HT1080 (cell line): ENCODE results near the gene POLE. TPM values are rescaled to one million over a fixed set of nuclear protein-coding genes. Genes with fewer than 3 reads are reported as not detected.

Experiments
- DNase-seq: peaks from one replicate; pipeline ENCODE4 v3.0.0-alpha.2; 2015; ENCODE audit warnings: low read depth
- total RNA-seq: library from RNA; depleted of rRNA; stranded (reverse); fragments of >200 nt; shearing (Covaris generic); gene quantifications from 2 replicates; pipeline ENCODE4 v1.2.3, GENCODE V29; 2014

POLE gene
- total RNA-seq, 1 experiment from 2014 or later, result 35.5 TPM

DNA sequence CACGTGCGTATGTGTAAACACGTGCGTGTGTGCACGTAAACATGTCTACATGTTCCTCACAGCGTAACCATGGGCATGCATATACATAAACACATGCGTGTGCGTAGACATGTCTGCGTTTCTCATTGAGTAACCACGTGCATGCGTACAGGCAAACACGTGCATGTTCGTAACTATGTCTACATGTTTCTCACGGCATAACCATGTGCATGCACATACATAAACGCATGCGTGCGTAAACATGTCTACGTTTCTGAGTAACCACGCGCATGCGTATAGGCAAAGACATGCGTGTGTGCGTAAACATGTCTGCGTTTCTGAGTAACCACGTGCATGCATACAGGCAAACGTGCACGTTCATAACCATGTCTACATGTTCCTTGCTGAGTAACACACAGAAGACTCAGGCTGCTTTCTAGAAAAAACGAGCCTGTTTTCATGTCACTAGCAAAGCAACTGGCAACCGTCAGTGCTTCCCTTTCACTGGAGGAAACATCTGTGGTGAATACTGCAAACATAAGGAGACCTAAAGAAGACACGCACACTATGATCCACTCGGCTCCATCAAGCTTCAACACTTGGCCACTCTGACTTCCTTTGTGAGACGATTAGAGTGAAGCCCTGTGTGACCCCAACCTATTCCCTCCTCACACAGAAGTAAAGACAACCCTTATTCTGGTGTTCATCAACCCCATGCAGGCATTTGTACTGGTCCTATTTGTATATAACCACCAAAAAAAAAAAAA is 28.8 kb downstream of the POLE start:
- no peak for DNase-seq

DNA sequence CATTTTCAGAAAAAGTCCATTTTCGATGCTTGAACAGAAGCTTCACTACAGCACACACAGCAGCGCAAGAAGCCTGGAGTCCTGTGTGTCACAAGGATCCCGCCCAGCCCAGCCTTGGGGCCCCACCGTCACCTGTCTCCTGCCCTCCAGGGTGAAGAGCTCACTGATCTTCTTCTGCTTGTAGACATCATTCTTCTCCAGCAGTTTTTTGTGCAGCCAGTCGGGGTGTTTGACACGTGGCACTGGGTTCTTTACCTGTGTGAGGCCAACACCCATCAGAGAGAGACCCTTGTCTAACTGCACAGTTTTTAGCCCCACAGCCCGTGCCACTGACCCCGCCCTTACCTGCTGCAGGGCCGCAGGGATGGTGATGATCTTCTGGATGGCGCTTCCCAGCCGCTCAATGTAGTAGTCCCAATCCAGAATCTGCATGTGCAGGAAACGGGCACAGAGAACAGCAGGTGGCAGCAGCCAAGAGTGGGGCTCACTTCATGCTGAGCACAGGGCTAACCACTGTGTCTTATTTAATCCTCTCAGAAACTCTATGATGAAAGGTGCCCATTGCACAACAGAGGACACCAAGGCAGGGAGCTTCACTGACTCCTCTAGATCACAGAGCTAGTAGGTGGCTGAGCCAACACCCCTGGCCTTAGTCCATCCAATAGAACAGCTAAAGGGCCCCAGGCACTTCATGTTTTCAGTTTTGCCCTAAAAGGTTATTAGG is 30.0 kb downstream of the POLE start:
- no peak for DNase-seq

DNA sequence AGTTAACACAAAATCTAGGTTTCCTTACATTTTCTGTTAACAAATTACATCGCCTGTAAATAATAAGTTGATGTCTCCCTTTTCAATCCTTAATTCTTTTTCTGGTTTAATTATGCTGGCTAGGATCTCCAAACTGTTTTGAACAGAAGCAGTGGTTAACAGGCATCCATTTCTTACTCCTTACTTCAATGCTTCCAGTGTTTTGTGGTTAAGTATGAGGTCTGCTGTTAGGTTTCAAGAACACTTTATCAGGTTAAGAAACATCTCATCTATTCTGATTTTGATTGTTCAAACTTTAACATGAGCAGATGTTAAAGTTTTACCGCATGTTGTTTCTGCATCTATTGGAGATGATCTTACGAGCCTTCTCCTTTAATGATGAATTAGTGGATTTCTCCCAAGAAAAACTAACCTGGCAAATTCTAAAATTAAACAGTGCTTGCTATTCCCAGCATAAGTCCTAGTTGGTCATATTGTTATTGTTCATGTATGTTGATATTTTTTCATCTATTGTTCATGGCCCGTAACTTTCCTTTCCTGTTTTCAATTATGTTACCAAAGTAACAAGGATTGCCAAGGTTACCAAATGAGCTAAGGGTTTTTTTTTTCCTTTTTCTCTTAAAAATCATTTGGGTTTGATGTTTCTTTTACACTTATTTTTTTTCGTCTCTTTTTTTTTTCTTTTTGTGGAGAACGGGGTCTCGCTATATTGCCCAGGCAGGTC is 33.4 kb downstream of the POLE start:
- DNase-seq, result no peak

DNA sequence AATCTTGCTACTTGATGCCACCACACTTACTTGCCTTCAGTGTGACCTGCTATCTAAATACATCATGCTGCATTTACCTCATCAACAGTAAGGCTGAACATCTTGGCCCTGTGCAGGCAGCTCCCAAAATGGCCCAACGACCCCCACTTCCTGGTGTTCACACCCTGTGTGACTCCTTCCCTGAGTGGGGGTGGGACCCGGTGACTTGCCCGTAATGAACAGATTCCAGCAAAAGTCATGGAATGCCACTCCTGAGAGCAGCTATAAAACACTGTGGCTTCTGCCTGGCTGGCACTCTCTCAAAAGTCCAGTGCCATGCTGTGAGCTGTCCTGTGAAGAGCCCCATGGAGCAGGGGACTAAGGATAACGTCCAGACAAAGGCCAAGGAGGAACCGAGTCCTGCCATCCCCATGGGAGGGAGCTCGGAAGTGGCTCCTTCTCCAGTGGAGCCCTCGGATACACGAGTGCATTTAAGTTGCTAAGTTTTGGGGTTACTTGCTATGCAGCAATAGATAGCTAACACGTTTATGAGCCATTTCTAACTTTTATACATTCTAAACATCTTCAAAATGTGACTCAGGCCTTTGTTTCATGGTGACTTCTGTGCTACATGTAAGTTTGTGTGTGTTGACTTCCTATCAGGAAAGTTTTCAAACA is 35.6 kb downstream of the POLE start:
- no peak for DNase-seq

DNA sequence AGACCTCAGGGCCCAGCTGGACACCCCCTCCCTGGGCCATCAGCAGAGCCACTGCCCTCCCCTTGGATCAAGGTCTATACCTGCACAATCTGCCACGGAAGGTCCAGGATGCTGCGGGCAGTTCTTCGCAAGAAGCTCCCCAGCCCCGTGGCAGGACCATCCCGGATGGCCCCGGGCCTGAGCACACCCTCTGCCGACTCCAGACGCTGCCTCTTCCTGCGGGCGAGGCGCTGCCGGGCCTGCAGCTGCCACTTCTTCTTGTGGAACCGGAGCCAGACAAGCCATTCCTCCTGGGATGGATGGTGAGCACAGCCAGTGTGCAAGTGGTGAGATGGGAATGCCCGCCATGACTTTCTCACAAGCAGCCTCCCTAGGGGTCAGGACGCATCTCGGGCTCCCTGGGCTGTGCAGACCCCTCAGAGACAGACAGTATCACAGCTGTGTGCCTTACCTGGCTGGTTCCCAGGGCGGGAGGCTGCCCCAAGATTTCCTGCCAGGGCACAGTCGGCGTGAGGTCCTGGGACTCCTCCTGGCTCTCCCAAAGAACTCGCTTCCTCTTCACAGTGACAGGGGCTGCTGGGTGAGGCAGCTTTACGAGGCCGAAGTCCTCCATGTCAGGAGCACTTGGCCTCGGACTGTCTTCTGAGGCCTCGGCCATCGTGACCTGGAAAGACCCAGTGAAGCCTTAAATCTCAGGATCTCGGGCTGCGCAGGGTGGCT is 37.8 kb downstream of the POLE start:
- DNase-seq, result no peak

DNA sequence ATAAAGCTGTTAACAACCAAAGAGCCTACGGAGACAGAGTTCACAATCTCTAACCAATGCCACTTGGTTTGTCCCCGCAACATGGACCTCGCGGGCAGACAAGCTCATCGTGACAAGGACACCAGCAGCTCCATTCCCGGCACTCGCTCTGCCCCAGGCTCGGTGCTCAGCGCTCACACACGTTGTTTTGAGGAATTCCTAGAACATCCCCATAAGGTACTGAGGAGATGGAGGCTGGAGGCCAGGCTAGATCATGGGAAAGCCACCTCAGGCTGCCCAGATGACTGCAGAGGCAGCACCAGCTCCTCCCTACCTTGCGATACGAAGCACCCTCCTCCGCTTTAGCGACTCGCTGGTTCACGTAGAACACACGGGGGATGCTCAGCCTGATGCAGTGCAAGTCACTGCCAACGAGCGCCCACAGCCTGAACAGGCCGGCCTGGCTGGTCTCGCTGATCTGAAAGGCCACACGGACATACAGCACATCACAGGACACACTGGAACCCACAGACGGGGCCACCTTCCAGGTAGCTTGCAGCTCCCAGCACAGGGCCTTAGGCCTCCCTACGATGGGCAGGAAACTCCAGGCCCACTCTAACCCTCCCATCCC is 38.4 kb downstream of the POLE start:
- DNase-seq, result no peak

DNA sequence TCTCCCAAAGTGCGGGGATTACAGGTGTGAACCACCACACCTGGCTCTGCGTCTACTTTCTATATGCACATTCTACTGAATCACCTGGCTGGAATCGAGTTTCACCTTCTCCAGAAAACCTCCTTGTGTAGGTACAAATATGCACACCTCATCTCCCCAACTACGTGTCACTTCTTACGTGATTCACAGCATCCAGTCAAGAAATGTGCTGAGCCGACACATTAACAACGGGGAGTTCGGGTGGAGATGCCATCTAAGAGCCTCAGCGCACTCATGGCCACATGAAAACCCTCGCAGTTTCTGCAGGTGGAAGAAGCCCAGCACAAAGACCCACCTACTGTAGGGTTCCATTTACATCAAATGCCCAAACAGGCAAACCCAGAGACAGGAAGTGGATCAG is 39.3 kb downstream of the POLE start:
- DNase-seq, result no peak

DNA sequence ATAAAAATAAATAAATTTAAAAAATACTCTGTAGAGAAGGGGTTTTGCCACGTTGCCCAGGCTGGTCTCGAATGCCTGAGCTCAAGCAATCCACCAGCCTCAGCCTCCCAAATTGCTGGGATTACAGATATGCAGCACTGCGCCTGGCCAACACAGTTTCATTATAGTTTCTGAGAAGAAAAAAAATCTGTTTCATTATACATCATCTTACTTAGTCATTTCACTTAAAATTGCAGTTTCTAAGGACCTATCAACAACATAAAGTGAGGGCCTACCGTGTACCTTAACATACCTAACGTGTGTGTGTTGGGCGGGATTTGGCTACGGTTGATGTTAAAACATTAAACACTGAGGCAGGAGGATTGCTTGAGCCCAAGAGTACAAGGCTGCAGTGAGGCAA is 40.3 kb downstream of the POLE start:
- DNase-seq, result no peak

DNA sequence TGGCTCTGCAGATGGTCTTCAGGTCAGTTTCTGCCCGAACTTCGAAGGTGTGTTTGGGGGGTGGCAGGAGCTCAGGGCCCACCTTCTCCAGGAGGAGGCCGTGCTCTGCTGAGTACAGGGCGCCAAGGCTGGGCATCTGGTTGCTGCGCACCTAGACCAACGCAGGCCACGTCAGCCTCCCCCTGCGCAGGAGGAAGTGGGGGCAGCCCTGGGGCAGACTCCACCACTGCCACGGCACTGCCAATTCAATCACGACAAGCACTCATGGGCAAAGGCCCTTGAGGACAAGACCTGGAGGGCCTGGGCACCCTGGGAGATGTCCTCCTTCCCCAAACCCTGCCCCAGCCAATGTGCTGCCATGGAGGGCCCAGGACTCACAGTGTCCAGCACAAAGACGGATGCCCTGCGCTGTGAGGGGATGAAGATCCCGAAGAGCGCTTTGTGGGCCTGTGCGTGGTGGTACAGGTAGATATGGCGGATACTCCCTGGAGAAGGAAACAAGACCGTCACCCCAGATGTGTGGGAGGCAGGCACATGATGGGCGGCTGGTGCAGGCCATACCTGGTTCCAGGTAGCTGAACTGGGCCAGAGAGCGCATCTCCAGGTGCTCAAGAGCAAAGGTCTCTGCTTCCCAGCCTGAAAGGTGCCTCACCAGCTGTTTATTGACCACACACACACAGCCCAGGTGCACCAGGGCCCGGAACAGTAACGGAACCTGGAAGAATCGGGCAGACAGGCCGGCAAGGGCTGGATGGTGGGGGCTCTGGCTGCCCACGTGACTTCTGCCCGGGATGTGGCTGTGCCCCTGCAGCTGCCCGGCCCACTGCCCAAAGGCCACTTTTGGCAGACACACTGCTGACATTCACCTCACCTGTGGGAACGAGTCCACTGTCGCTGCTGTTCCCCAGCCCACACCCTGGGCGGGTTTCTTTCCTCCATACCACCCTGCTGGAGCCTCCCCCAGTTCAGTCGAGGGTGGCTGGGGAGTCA is 44.0 kb downstream of the POLE start:
- no peak for DNase-seq

DNA sequence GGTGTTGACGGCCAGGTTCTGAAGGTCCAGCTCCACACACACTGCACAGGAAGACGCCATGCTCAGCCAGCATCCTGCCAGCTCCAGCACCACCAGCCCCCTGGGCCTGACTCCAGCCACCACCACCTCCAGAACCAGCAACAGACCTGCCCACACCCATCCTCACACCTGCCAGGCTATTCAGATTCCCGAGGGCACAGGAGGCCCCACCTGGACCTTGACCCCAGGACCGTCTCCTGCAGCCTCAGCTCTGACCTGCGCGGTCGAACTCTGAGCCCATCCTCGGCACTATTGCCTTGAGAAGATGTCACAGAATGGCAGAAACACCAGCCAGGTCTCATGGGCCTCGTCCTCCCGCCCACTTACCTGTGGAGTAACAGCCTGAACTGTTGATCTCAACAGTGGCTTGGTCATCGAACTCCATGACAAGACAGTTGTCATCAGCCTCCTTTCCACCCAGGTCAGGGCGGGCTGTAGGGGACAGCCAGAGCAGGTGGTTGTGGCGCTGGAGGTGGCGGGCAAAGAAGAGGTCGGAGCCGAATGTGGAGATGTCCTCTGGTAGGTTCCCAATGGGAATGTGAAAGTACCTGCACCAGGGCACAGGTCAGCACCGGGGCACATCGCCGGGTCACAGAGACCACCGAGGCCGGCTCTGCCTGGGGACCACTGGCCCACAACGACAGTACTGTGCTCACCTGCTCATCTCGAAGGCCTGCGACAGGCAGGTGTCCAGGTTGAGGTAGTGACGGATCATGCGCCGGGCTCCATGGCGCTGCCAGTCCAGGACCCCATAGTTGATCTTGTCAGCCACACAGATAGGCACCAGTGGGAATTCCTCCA is 45.1 kb downstream of the POLE start:
- DNase-seq, result no peak

DNA sequence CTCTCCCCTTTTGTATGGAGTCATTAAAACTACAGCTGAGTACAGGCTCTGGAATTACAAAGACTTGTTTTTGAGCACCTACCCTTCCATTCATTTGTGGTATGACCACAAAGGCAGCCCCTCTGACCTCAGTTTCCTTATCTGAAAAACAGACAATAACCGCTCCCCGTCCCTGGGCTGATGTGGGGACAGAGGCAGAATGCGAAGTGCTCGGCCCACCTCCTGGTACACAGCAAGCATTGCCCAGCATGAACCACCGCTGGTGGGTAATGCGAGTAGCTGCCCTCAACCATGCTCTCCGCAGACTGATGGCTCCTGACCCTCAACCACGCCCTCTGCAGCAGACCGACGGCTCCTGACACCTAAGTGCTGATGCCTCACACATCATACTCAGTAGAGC is 46.2 kb downstream of the POLE start:
- DNase-seq, result no peak

DNA sequence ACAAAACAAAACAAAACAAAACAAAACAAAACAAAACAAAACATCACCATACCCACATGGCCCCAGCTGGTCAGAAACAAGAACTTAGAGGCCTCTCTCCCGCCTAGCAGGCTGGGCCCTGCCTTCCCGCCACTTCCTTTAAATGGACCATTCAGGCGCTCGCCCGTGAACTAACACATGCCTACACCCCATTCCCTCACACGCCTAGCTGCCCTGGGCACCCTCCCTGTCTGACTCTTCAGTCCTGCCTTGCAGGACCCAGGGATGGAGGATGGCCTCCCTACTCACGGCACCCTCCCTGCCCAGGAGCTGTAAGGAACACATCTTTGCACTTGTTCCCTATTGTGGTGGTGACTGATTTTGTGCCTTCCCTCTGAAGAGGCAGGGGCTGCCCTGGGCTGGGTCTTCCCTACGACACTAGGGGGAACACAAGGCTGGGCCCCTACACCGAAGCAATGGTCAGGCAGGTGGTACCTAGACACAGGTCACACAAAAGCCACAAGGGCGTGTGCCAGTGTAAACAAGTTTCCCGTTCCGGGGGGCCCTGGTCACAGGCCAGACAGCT is 47.1 kb downstream of the POLE start:
- no peak for DNase-seq

DNA sequence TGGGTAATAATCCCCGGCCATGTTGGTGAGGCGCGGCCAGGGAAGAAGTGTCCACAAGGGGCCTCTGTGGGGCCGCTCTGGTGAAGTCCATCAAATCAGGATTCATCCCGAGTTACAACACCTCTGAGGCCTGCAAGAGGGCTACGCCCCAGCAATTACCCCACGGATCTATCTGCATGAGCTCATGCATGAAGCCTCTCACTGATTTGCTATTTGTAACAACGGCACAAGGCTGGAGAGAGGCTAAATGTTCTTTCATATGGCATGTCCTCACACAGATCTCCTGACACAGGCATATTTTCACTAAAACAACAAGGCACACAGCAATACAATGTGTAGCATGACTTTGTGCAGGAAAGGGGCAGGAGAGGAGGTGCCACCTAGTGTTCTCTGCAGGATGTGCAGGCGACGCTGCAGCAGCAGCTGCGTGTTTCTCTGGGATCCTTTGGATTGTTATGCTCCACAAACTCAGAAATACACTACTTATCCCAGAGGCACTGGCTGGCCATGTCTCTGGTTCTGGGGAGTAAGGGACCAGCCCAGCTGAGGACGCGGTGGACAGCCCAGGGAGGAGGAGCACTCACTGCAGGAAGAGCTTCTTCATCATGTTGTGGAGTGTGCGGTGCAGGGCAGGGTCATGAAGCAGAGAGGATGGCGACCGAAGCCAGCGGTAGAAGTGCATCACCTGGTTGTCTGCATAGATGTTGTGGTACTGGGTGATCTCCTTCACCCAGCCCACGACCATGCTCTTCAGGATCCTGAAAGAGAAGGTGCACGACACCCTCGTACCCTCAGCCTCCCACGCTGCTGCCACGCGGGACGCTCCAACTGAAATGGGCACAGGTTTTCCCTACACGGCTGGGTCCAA is 48.4 kb downstream of the POLE start:
- peak; percentile 36 for DNase-seq

DNA sequence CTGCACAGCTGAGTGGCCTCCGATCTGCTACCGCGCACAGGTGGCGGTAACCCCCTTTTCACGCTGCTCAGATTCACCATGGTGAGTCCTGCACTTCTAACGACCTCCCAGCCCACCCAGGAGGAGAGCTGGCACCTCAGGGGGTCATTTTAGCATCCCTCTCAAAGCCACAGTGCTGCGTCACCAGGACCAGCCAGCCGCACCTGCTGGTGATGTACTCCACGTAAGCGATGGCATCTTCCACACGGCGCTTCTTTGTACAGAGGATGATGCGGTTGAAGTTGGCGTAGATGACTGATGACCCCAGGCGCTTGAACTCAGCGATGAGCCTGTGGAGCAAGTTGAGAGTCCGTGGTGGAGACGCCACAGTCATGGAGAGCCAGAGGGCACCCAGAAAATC is 49.3 kb downstream of the POLE start:
- no peak for DNase-seq

DNA sequence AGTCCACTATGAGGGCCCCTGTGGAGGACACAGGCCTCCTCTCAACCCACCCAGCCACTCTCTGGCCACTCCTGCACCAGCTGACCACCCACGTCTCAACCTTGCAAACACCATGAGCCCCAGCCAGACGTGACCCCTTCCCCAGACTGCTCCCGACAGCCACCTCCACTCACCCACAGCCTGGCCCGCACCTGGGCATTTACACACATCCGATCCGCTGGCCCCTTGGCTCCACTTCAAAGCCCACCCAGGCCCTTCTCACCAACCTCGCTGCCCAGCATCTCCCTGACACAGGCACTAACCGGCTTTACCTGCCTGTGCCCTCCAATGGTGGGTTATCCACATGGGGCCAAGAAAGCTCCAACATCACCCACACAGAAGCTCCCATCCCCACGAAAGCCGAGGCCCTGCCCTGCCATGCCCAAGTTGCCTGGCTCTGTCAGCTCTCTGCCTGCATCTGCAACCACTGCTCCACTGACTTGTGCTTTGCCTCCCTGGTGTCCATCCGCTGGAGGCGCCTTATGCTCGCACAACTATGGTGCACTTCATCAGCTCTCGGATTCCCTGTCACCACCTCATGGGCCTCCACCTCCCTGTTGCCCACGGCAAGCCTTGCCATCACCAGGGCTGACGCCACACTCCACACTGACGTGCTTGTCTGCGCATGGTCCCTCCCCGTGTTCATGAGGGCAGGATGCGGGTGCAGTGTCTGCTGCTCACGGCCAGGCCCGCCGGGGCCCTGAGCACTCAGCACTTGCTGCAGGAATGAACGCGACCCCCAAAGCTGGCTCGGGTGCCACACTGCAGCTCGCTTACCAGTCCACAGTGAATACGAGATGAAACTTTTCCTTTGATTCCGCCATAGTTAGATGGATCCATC is 51.8 kb downstream of the POLE start:
- no peak for DNase-seq

DNA sequence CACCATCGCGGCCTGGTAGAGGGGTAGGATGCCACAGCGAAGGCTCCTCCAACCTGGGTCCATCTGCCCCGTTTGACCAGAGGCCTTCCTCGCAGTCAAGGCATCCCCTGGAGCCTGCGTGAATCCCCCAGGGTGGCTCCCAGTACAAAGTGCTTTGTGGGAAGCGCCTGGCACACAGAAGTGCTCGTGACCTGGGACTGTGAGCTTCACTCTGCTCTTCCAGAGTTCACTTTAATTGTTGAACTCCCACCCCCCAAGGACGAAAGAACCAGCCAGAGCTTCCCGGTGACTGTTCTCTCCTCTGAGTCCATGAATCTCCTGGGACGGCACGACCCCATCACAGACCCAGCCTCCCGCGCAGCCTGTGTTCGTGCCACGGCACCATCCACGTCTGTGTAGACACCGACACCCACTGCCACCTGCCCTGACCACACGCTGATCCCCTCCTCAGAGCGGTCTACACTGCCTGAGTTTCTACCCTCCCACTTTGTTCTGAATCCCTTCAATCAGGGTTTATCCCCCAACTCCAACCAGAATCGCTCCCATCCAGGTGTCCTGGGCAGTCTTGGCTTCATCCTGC is 52.6 kb downstream of the POLE start:
- no peak for DNase-seq
